GM18861 (cell line): ENCODE results near the gene EEPD1.

ENCODE experiments used
- ATAC-seq: cut with Tn5 transposase; IDR thresholded peaks from one replicate; pipeline ENCODE4 v1.9.1; 2021; ENCODE audit not compliant: unreplicated experiment

Gene EEPD1

DNA sequence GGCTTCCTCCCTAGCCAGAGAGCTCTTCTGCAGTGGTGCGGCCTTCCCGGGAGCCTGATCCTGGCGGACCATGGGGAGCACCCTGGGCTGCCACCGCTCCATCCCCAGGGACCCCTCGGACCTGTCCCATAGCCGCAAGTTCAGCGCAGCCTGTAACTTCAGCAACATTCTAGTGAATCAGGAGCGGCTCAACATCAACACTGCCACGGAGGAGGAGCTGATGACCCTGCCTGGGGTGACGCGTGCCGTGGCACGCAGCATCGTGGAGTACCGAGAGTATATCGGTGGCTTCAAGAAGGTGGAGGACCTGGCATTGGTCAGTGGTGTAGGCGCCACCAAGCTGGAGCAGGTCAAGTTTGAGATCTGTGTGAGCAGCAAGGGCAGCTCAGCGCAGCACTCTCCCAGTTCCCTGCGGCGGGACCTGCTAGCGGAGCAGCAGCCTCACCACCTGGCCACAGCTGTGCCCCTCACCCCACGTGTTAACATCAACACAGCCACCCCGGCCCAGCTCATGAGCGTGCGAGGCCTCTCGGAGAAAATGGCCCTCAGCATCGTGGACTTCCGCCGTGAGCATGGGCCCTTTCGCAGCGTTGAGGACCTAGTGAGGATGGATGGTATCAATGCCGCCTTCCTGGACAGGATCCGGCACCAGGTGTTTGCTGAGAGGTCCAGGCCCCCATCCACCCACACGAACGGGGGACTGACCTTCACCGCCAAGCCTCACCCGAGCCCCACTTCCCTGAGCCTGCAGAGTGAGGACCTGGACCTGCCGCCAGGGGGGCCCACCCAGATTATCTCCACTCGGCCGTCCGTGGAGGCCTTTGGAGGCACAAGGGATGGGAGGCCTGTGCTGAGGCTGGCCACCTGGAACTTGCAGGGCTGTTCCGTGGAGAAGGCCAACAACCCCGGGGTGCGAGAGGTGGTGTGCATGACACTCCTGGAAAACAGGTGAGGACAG lies 1.5 kb downstream of the EEPD1 start:
- ATAC-seq, result no peak

- no peak for ATAC-seq
Measured at GRCh38 chr7:36155811-36156361, 2.8 kb downstream of the EEPD1 start.

DNA sequence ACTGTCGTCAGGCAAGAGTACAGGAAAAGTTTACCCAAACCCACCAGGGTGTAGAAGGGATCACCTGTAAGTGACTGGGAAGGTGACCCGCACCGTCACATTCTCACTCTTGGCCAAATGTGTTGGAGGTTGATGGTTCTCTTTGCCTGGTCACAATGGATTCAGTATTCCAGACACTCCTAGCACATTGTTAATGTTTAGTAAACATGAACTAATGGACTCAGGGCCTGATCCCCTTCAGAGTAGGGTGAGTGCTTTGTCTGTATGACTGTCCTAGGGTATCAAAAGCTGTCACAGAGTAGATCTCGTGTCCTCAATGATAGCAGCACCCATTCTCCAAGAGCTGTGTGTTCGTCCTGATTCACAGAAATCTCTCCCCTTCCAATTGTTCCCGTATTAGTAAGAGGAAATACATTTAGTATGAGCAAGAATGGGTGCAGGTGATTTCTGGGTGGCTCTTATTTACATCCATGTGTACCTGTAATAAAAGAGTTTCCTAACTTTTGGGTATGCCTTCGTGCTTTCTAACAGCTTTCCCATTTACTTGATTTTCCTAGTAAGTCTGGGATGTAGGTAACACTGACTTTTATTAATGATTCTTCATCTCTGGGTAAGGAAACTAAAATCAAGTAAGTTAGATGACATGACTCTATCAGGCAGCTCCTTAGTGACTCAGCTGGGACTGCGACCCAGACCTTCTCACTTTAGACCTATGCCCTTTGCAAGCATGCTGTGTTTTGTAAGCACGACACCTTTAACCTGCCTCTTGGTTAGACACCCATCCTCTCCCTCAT lies 4.7 kb downstream of the EEPD1 start:
- no peak for ATAC-seq

GRCh38 chr7:36158321-36158605 lies 5.2 kb downstream of the EEPD1 start:
- ATAC-seq, result no peak

GRCh38 chr7:36159618-36160017 lies 6.6 kb downstream of the EEPD1 start:
- no peak for ATAC-seq

GRCh38 chr7:36160313-36160712 lies 7.3 kb downstream of the EEPD1 start:
- ATAC-seq, result no peak

DNA sequence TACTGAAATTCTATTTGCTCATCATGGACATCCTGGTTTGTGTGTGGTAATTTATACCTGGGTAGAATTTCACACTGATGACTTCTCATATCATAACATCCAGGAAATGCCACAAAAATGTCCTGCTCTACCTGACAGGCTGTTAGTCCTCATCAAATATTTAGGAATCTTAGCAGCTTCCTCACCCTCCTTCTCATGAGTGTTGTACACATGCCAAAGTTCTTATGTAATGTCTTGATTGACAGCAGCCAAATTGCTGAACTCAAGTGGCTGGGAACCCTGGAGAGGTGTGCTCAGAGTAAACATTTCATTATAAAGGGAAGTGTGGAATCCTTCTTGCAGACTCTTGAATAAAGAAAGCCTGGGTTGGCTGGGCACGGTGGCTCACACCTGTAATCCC lies 8.9 kb downstream of the EEPD1 start:
- no peak for ATAC-seq

- ATAC-seq, result no peak
Measured at GRCh38 chr7:36165059-36165458, 12.0 kb downstream of the EEPD1 start.

GRCh38 chr7:36165802-36166201 lies 12.7 kb downstream of the EEPD1 start:
- ATAC-seq, result no peak

GRCh38 chr7:36167403-36168050 lies 14.5 kb downstream of the EEPD1 start:
- ATAC-seq, result no peak

- peak; percentile 72 for ATAC-seq
Measured at GRCh38 chr7:36171503-36171902, 18.4 kb downstream of the EEPD1 start.

DNA sequence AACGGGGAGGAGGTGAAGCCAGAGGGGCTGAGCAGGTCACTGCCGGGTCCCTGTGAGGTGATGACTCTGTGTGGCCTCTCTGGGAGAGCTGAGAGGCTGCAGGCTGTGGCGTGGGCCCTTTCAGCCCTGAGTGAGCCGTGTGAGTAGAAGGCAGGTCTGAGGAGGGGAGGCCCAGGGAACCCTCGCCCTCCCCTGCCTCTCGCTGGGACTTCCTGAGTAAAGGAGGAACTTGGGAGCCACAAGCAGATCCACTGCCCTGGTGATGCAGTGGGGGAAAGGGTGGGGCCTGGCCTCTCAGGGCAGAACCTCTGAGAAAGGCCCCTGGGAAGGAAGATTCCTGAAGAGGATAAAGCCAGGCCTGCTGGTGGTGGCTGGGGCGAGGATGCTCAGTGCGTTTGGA lies 22.8 kb downstream of the EEPD1 start:
- no peak for ATAC-seq

DNA sequence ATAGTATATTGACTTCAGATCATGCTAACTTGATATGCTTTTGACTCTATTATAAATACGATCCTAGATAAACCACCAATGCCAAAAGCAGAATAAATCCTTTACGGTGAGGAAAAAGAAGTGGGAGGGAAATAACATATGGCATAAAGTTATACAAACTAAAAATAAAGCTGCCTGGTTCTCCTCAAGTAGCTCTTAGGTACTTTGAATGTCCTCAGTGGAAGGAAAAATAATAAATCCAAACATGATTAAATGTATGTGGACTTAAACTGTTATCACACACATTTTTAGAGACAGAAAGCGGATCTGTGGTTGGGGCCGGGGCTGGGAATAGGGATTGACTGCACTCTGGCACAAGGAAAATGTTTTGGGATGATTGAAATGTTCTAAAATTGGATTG lies 23.6 kb downstream of the EEPD1 start:
- no peak for ATAC-seq

DNA sequence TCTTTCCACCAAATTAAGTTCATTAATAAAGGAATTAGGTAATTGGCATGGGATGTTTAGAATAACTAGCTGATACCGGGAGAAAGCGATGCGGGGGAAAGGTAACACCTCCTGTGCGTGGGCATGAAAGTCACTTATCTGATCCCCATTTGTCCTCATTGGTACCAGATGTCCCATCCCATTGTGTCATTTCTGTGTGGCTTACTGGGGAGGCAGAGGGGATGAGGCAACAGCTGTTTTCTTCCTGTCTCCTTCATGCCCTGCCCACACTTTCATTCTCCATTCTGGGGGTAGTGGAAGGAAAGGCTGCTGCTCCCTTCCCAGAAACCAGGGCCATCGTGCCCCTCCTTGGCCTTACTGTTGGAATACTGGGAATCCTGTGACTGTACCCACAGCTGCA lies 27.1 kb downstream of the EEPD1 start:
- ATAC-seq, result no peak

DNA sequence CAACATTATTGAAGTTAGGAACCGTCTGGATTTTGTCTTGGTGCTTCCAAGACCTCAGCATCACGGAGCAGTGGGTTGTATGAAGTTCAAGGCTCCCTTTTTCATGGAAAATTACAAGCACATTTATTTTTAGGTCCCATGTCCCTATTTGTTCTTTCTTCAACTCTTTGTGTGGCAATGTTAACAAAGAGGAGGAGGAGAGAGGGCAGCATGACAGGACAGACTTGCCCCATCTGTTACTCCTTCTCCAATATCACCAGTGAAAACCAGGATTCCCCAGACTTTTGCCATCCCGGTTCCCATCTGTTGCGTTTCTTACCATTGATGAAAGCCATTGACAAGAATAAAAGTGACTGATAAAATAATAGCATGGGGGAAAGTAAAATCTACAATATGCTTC lies 28.6 kb downstream of the EEPD1 start:
- ATAC-seq, result no peak

DNA sequence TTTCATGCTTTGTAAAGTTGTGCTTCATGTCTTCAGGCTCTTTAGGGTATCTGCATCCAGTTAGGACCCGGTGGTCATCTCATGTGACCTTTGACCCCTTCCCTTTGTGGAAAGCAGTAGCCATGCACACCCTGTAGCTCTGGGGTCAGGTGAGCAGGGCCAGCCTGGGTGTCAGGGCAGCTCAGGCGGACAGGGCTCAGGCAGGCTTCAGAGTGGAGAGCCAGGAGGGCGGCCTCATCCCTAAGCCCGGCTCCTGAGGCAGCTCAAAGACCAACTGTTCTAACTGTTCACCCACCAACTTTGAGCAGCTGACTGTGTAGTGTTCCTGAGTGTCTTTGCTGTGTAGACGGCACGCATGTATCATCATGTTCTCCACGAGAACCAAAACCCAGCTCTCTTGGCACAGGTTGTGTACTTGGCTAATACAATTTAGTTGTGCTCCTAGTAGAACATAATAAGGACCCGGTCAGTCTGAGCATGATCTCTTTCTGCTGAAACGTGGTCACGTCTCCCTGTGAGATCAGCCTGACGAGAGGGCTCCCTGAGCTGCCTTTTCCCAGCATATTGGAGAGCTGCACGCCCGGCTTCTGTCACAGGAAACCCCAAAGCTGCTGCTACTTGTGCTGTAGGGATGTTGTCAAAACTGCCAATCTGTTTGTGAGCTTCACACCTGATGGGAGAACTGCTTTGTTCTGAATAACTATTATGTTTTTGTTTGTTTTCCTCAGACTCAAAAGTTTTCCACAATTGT lies 30.0 kb downstream of the EEPD1 start:
- ATAC-seq, result no peak

- ATAC-seq, result no peak
Measured at GRCh38 chr7:36185092-36185491, 32.0 kb downstream of the EEPD1 start.

DNA sequence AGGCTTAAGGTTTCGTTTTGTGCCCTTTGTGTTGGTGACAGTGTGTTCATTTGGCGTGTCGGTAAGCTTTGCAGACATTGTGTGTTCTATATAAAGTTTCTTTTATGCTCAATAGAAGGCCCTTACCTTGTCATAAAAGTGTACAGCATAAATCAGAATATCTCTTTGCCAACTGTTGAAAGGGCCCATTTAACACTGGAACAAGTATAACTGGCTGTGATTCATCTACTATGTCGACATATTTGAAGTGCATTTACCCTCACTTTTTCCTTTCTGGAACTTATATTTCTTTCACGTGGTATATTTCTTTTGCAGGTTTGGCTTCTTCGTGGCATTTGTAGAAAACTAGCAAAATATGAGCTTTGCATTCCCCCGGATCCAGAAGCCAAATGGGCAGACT lies 32.7 kb downstream of the EEPD1 start:
- no peak for ATAC-seq

DNA sequence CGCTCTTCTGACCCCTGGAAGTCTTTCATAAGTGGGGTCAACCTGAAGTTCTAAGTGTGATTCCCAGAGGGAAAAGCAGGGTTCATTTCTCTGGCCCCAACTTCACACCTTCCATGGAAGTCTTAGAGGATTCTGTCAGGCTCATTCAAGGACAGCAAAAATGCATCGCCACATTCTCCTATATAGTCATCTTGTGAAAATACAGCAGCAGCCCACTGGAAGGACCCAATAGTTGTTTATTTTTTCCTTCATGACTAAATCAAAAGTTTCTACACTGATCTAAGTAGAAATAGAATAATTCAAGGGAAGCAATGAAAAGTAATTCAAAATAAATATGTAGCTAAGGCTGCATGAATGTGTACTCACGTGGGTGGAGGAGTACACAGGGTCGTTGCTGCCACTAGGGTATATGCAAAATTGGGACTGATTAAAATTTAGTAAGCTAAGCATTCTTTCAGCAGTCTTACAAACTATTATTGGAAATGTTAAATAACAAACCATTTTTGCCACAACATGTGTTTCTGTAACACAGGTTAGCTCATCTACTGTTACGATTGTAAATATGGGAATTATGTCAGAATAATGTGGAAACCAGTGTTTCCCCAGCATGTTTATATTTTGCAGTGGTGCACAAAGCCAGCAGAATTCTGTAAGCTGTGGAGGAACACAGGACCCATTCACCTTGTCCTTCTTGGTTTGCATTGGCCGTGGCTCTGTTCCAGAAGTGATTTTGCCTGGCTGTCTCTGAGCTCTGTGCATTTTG lies 33.5 kb downstream of the EEPD1 start:
- no peak for ATAC-seq

- ATAC-seq, result no peak
Measured at GRCh38 chr7:36188266-36188665, 35.2 kb downstream of the EEPD1 start.
